ENCODE data around the gene FHL2. TPM values are rescaled to one million over a fixed set of nuclear protein-coding genes. Genes with fewer than 3 reads are reported as not detected.

The FHL2 gene
- total and polyA plus RNA-seq, 8 donors: 1.4 to 9.1 (median 3.9) TPM

DNA sequence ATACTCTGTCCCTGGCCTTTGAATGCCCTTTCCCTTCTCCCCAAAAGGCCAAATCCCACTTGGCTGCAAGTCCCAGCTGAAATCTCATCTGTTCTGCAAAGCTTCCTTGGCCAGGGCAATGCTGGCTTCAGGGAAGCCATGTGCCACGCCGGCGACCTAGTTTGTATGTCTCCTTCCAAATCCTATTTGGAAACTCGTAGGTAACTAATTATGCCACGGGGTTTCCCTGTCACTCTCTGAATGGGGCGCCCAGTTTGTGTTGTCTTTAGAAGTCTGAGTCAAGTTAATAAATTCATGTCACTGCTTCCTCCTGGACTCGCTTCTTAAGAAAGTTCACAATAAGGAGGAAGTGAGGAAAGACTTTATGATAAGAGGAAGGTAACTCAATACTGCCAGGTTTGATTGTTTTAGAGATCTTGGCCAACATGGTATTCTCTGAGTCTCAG, 19.1 kb downstream of the FHL2 start:
- peak in 2 of 4 donors; percentile 41 to 48 for ATAC-seq
- WGBS, 2 donors: 77 to 79% methylated on average over 7 of the region's 7 CpGs
- TF ChIP-seq, protein P1, sequence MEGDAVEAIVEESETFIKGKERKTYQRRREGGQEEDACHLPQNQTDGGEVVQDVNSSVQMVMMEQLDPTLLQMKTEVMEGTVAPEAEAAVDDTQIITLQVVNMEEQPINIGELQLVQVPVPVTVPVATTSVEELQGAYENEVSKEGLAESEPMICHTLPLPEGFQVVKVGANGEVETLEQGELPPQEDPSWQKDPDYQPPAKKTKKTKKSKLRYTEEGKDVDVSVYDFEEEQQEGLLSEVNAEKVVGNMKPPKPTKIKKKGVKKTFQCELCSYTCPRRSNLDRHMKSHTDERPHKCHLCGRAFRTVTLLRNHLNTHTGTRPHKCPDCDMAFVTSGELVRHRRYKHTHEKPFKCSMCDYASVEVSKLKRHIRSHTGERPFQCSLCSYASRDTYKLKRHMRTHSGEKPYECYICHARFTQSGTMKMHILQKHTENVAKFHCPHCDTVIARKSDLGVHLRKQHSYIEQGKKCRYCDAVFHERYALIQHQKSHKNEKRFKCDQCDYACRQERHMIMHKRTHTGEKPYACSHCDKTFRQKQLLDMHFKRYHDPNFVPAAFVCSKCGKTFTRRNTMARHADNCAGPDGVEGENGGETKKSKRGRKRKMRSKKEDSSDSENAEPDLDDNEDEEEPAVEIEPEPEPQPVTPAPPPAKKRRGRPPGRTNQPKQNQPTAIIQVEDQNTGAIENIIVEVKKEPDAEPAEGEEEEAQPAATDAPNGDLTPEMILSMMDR (IDR thresholded peaks at IDR 0.05): no peak
- no peak for DNase-seq
- no peaks in the 10 kb centered on the region for H3K36me3 ChIP-seq
- FAIRE-seq: no peak
- H3K27me3 ChIP-seq: no peaks in the 10 kb centered on the region
- intact Hi-C loops (cut with DNase I): no loop called here
- no peaks in the 10 kb centered on the region for H3K9me3 ChIP-seq
- no peak overlapping the region for H3K4me3 ChIP-seq
- no peaks in the 10 kb centered on the region for H3K4me1 ChIP-seq
- no peak overlapping the region for H3K27ac ChIP-seq

DNA sequence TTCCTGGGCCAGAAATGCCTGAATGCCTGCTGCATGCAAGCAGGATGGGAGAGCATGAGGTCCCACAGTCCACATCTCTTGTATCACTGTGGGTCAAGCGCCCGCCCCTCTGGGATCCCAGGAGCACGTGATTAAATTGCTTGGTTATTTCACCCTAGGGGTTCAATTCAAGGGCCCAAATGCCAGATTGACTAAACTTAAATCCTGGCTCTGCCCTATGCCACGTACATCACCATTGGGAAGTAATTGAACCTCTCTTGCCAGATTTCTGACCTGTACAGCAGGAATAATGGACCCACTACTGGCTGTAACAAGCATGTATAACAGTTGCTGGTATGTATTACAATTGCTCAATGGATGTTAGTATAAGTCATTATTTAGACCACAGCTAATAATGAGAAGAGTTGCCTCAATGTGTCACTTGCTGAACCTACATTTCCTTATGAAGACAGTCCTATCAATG, 19.9 kb downstream of the FHL2 start:
- Histone ChIP-seq H3K4me1 (no peaks in the 10 kb centered on the region), H3K27ac (no peak overlapping the region), H3K36me3 (no peaks in the 10 kb centered on the region), H3K4me3 (no peak overlapping the region), H3K9me3 (no peaks in the 10 kb centered on the region), H3K27me3 (no peaks in the 10 kb centered on the region)
- no peak for DNase-seq
- TF ChIP-seq, protein P1 (IDR thresholded peaks at IDR 0.05): no peak
- ATAC-seq: no peak
- 72 to 75% methylated on average over 4 of the region's 4 CpGs for WGBS, 2 donors
- FAIRE-seq: no peak
- intact Hi-C loops (cut with DNase I): no loop called here

DNA sequence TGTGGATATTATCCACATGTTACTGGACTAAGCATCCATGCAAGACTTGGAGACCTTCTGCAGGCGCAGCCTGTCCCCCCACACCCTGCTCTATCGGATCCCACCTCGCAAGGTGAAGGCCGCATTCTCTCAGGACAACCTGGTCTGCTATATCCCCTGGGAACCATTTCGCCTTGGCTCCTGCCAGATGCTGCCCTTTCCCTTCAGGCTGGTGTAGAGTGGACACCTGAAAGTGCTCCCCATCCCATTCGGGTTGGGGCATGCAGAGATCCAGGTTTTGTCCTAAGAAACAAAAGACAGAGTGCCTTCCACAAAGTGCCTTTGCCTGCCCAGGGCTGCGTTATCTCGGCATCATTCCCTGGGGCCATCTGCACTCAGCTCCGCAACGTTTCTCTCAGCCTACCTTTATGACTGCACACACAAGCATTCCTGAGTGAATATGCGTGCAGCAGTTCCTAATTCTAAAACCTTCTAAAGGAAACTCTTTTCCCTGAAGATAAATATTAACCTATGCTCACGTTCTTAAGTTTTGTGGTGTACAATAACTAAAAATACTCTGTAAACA, 20.5 kb downstream of the FHL2 start:
- Histone ChIP-seq H3K27ac (no peak overlapping the region), H3K4me3 (no peak overlapping the region), H3K9me3 (no peaks in the 10 kb centered on the region), H3K4me1 (no peaks in the 10 kb centered on the region), H3K27me3 (no peaks in the 10 kb centered on the region), H3K36me3 (no peaks in the 10 kb centered on the region)
- TF ChIP-seq, protein P1 (IDR thresholded peaks at IDR 0.05): no peak
- intact Hi-C loops (cut with DNase I): no loop called here
- FAIRE-seq (no peak), DNase-seq (no peak), ATAC-seq (no peak)
- 66 to 74% methylated on average over 12 of the region's 12 CpGs for WGBS, 2 donors

DNA sequence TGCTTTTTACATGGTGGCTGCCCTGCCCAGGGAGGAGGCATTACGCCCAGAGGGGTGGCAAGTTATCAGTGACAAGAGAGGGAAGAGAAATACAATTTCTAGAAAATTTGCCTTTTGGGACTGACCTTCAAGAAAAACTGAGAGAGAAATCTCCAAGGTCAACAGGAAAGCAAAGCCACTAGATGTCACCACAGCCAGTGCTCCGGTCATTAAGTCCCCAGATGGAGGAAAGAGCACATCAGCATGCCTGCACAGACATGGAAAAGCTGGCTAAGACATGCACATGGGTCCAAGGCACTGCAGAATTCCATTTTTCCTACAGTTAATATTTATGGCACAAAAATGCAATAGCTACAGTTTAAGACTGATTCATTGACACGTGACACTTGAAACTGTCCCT, 21.0 kb downstream of the FHL2 start:
- DNase-seq: no peak

DNA sequence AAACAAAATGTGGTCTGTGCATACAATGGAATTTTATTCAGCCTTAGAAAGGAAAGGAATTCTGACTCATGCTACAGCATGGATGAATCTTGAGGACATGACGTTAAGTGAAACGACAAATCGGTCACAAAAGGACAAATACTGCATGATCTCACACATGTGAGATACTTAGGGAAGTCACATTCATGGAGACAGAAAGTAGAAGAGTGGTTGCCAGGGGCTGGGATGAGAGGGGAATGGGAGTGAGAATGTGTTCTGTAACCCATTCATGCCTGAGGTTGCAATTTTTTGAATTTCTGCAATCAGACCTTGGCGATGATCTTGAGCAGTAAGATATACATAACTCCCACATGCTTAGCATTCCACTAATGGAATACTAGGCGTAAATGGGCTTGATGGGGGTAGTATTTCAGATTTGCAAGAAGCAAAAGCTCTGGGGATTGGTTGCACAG, 22.0 kb downstream of the FHL2 start:
- no peaks in the 10 kb centered on the region for H3K9me3 ChIP-seq
- no peak for FAIRE-seq
- no peak for DNase-seq
- 78 to 80% methylated on average over 5 of the region's 5 CpGs for WGBS, 2 donors
- TF ChIP-seq, protein P1 (IDR thresholded peaks at IDR 0.05): no peak
- ATAC-seq: no peak
- no peaks in the 10 kb centered on the region for H3K4me1 ChIP-seq
- no peaks in the 10 kb centered on the region for H3K27me3 ChIP-seq
- no peak overlapping the region for H3K4me3 ChIP-seq
- no peaks in the 10 kb centered on the region for H3K36me3 ChIP-seq
- no peak overlapping the region for H3K27ac ChIP-seq
- intact Hi-C loops (cut with DNase I): no loop called here

More for the DNA sequence above, 21.0 kb downstream of the FHL2 start:
- TF ChIP-seq, protein P1 (IDR thresholded peaks at IDR 0.05): no peak
- H3K27ac ChIP-seq: no peak overlapping the region
- H3K9me3 ChIP-seq: no peaks in the 10 kb centered on the region
- intact Hi-C loops (cut with DNase I): no loop called here
- H3K27me3 ChIP-seq: no peaks in the 10 kb centered on the region
- FAIRE-seq: no peak
- H3K4me1 ChIP-seq: no peaks in the 10 kb centered on the region
- no peaks in the 10 kb centered on the region for H3K36me3 ChIP-seq
- 74 to 75% methylated on average over 3 of the region's 3 CpGs for WGBS, 2 donors
- no peak overlapping the region for H3K4me3 ChIP-seq
- no peak for ATAC-seq
